ENCODE measurements around the gene KCNA5.

Gene KCNA5

DNA sequence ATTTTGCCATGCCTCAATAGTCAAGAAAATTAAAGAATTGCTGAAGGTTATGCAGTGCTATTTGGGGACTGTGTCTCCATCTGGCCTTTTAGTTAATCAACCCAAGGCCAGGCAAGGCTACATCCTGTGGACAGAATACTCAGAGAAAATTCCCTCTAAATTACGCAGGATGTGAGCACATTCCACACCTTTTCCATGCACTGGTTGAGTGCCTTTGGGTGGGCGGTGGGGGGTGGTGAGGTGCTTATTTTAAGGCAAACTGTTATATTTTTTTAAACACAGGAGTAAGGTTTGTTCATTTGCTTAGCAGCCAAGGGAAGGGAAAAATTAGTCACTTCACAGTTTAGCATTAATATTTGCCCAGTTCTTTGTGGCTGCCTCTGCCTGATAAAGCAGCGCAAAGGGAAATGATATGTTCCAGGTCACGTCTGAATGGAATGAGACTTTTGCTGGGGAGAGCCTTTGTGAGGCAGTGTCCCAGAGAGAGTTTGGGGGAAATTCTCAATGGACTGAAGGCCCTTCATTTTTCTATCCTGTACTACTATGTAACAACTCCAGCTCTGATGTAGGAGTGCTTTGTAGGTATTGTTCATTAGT is 17.2 kb upstream of the KCNA5 start:
- DNase-seq: no peak
- no peak for ATAC-seq (ENCODE audit: insufficient read depth, low read depth)
- no peaks in the 10 kb centered on the region for H3K9me3 ChIP-seq (ENCODE audit: insufficient read depth, low read length, severe bottlenecking)
- no peak overlapping the region for H3K4me3 ChIP-seq (ENCODE audit: low read depth in 1 of 2, low read length in 2 of 2)
- H2AFZ ChIP-seq (ENCODE audit: low read depth, low read length): no peak overlapping the region
- H3K27ac ChIP-seq (ENCODE audit: low read length): no peak overlapping the region
- H4K20me1 ChIP-seq (ENCODE audit: insufficient read depth, low read length): no peaks in the 10 kb centered on the region
- H3K36me3 ChIP-seq (ENCODE audit: insufficient read depth, low read length): no peaks in the 10 kb centered on the region
- H3K27me3 ChIP-seq (ENCODE audit: insufficient read depth, low read length, poor library complexity): peaks cover 30% of the 10 kb centered on the region
- TF ChIP-seq EZH2 (IDR thresholded peaks at IDR 0.05; ENCODE audit: borderline replicate concordance, low read depth, low read length, severe bottlenecking): no peak
- TF ChIP-seq, protein P1, sequence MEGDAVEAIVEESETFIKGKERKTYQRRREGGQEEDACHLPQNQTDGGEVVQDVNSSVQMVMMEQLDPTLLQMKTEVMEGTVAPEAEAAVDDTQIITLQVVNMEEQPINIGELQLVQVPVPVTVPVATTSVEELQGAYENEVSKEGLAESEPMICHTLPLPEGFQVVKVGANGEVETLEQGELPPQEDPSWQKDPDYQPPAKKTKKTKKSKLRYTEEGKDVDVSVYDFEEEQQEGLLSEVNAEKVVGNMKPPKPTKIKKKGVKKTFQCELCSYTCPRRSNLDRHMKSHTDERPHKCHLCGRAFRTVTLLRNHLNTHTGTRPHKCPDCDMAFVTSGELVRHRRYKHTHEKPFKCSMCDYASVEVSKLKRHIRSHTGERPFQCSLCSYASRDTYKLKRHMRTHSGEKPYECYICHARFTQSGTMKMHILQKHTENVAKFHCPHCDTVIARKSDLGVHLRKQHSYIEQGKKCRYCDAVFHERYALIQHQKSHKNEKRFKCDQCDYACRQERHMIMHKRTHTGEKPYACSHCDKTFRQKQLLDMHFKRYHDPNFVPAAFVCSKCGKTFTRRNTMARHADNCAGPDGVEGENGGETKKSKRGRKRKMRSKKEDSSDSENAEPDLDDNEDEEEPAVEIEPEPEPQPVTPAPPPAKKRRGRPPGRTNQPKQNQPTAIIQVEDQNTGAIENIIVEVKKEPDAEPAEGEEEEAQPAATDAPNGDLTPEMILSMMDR (IDR thresholded peaks at IDR 0.05; ENCODE audit: borderline replicate concordance, extremely low read depth, low read length, poor library complexity, severe bottlenecking): no peak
- no peaks in the 10 kb centered on the region for H3K4me1 ChIP-seq (ENCODE audit: insufficient read depth, low read length)
- H3K4me2 ChIP-seq (ENCODE audit: insufficient read depth, low read length): no peak overlapping the region
- H3K9ac ChIP-seq (ENCODE audit: low read depth, low read length): no peak overlapping the region
- no peaks in the 10 kb centered on the region for H3K79me2 ChIP-seq (ENCODE audit: insufficient read depth, low read length)

DNA sequence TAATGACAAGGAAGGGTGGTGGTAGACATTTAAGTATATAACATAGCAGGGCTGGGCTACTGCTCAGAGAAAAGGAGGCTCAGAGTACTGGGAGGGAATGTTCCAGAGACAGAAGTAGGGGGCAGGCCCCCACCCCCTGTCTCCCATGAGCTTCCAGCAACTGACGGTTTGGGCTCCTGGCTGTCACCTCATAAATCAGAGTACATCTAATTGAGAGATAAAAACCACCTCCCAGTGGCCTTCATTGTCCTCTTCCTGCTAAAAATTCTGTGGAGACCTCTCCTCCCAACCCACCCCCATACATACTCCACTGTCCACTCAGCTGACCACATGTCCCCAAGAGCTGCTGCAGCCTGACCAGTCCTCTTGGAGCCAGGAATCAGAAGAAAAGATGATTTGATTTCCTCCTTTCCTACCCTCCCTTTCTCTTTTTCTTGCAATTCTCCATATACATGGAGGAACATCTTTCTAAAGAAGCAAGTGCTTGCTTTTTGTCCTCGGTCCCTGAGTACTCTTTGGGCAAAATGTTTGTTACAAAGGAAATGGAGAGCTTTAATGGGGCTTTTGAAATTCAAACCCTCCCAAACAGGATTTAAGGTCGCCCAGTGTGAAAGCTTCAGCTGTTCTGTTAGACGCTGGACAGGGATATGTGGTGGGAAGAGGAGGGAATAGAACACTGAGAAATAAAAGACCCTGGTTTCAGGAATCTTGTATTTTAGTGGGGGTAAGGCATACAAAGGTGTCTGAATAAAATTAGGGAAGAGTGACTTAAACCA is 16.4 kb upstream of the KCNA5 start:
- Histone ChIP-seq H3K79me2 (ENCODE audit: insufficient read depth, low read length) (no peaks in the 10 kb centered on the region), H4K20me1 (ENCODE audit: insufficient read depth, low read length) (no peaks in the 10 kb centered on the region), H3K27me3 (ENCODE audit: insufficient read depth, low read length, poor library complexity) (peaks cover 31% of the 10 kb centered on the region), H3K9ac (ENCODE audit: low read depth, low read length) (no peak overlapping the region), H3K4me2 (ENCODE audit: insufficient read depth, low read length) (no peak overlapping the region), H3K4me3 (ENCODE audit: low read depth in 1 of 2, low read length in 2 of 2) (no peak overlapping the region), H2AFZ (ENCODE audit: low read depth, low read length) (no peak overlapping the region), H3K9me3 (ENCODE audit: insufficient read depth, low read length, severe bottlenecking) (no peaks in the 10 kb centered on the region), H3K27ac (ENCODE audit: low read length) (no peak overlapping the region), H3K36me3 (ENCODE audit: insufficient read depth, low read length) (no peaks in the 10 kb centered on the region), H3K4me1 (ENCODE audit: insufficient read depth, low read length) (no peaks in the 10 kb centered on the region)
- no peak for DNase-seq
- ATAC-seq (ENCODE audit: insufficient read depth, low read depth): no peak
- no peak for TF ChIP-seq EZH2 (IDR thresholded peaks at IDR 0.05; ENCODE audit: borderline replicate concordance, low read depth, low read length, severe bottlenecking)
- TF ChIP-seq, protein P1 (IDR thresholded peaks at IDR 0.05; ENCODE audit: borderline replicate concordance, extremely low read depth, low read length, poor library complexity, severe bottlenecking): no peak

DNA sequence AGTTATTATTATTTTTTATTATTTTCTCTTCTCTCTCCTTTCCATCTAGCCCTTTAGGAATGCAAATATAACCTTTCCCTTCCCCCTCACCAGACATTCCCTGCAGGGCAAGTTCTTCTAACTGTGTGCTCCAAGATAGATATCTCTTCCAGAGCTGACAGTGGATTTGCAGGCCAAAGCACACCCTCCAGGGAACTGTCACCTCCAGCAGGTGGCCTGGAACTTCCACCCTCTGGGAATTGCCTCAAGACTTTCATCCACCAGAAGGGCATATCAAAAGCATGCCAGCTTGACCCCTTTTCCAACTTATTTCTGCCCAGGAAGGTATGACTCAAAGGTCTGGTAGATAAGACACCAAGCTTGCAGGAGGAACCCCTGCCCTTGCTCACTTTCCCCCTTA is 13.6 kb upstream of the KCNA5 start:
- DNase-seq (no peak), ATAC-seq (ENCODE audit: insufficient read depth, low read depth) (no peak)
- H3K9me3 ChIP-seq (ENCODE audit: insufficient read depth, low read length, severe bottlenecking): no peaks in the 10 kb centered on the region
- H3K36me3 ChIP-seq (ENCODE audit: insufficient read depth, low read length): no peaks in the 10 kb centered on the region
- no peaks in the 10 kb centered on the region for H3K4me1 ChIP-seq (ENCODE audit: insufficient read depth, low read length)
- H3K4me3 ChIP-seq (ENCODE audit: low read depth in 1 of 2, low read length in 2 of 2): no peak overlapping the region
- no peak overlapping the region for H3K27ac ChIP-seq (ENCODE audit: low read length)
- no peaks in the 10 kb centered on the region for H4K20me1 ChIP-seq (ENCODE audit: insufficient read depth, low read length)
- H3K79me2 ChIP-seq (ENCODE audit: insufficient read depth, low read length): no peaks in the 10 kb centered on the region
- H3K27me3 ChIP-seq (ENCODE audit: insufficient read depth, low read length, poor library complexity): peaks cover 17% of the 10 kb centered on the region
- no peak for TF ChIP-seq EZH2 (IDR thresholded peaks at IDR 0.05; ENCODE audit: borderline replicate concordance, low read depth, low read length, severe bottlenecking)
- TF ChIP-seq, protein P1 (IDR thresholded peaks at IDR 0.05; ENCODE audit: borderline replicate concordance, extremely low read depth, low read length, poor library complexity, severe bottlenecking): no peak
- H3K4me2 ChIP-seq (ENCODE audit: insufficient read depth, low read length): no peak overlapping the region
- H2AFZ ChIP-seq (ENCODE audit: low read depth, low read length): no peak overlapping the region
- no peak overlapping the region for H3K9ac ChIP-seq (ENCODE audit: low read depth, low read length)
